Left forelimb (tissue), 1 donor: Measurements from ENCODE around the gene UNC80.

Experiments
- DNase-seq: peaks from one replicate; pipeline ENCODE4 v3.0.0-alpha.2; 2018; ENCODE audit warnings: low spot score

The UNC80 gene

DNA sequence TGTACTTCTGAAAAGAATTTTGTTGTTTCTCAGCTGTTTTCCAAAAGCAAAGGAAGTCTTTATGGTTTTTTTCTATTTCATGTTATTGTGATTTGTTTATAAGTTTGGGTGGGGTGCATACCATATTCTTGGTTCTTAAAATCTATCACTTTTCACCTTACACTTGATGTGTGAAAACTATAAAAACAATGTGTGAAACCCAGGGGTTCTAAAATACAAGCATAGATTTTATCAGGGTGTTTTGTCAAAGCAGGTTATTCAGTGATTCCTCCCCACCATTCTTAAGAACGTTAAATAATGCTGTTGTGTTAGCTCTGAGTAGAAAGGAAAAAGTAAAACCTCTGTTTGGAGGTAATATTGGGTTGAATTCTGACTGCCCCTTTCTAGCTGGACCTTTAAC lies 248.5 kb downstream of the UNC80 start:
- no peak for DNase-seq

DNA sequence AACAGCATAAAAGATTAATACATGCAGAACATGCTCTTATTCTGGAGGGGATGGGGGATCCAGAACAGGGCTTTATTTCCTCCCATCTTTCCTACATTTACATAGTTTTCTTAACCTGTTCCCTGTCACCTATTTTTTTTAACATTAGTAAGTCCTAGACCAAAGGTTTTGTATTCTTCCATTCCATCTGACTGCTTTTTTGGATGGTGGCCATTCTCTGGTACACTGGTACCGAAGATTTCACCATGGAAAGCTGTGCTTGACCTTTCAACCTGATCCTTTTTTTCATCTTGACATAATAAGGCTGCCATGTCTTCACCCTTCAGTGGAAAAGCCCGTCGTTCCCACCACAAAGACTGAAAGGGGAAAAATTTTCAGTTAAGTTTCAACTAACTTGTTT lies 251.2 kb downstream of the UNC80 start:
- DNase-seq = no peak

DNA sequence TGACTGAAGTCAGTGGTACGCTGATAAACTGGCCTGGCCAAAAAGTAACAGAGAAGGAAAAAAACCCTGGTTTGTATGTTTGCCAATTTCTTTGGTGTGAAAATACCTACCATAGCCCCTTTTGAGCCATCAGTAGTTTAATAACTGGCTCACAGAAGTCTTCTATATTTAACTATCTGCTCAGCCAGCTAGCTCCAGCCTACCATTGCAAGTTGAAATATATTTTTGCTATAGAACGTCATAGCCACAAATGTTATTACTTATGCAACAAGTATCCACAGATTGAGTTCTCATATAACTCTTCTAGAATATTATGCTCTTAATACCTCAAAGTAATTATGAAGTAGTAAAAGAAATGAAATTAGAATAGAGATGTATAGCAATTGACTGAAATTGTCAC lies 256.0 kb downstream of the UNC80 start:
- DNase-seq = no peak

DNA sequence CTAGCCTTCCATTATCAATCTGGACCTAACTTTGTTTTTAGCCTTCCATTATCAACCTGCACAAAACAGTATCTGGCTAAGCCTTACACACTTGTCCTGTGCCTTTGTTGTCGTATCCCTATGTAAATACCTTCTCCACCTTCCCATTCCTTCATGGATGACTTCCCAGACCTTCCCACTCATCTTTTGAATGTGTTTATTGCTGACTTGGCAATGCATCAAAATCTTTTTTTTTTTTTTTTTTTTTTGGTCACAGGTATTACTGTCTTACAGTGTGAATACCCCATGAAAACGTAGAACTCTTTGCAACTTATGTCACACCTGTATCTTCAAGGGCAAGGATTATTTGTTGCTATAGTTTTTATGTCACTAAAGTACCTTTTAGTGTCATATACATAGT lies 256.5 kb downstream of the UNC80 start:
- no peak for DNase-seq

DNA sequence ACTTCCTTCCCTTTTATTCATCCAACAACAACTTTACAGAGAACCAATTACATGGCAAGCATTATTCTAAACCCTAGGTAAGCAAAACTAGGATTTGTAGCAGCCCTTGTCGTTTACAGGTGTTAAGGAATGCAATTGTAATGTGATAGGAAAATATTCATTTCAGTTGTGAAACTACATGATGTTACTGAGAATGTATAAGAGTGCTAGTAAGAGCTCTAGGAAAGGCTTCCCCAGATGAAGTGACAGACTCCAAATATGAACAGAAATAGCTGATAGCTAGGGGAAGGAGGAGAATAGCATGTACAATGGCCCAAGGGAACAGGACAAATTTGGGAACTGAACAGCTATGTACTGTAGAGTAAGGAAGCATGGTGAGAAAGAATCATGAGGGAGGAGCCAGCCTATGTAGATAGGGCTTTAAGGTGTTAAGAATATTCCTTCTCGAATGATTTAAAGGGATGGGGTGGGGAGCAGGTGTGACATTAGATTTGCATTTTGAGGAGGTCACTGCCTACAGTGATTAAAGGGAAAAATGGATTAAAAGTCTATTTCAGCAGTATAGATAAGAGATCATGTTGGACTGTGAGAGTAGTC lies 262.6 kb downstream of the UNC80 start:
- DNase-seq = no peak

DNA sequence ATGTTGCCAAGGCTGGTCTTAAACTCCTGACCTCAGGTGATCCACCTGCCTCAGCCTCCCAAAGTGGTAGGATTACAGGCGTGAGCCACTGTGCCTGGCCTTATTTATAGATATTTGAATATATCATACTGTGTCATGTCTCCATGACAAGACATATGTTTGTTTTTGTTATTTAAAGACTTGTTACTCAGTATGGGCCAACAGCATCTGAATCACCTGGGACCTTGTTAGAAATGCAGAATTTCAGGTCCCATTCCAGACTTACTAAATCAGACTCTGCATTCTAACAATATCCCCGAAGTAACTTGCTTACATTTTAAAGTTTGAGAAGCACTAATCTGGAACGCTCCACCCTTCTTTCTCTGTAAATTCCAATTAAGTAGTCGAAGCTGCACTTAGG lies 264.0 kb downstream of the UNC80 start:
- no peak for DNase-seq

DNA sequence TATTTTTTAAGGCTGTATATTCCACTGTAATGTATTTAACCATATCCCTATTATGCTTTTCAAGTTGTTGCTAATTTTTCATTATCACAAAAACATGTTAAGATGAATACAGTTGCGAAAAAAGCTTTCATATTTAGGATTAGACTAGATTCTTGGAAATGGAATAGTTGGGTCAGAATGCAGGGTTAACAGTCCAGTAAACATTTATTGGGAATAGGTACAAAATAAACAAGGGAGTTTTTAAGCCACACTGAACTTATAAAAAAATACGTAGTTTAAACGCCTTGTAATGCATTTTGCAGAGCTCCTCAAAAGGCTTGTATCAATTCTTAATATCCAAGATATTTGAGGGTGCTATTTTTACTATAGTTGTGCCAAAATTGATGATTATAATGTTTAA lies 266.4 kb downstream of the UNC80 start:
- no peak for DNase-seq

DNA sequence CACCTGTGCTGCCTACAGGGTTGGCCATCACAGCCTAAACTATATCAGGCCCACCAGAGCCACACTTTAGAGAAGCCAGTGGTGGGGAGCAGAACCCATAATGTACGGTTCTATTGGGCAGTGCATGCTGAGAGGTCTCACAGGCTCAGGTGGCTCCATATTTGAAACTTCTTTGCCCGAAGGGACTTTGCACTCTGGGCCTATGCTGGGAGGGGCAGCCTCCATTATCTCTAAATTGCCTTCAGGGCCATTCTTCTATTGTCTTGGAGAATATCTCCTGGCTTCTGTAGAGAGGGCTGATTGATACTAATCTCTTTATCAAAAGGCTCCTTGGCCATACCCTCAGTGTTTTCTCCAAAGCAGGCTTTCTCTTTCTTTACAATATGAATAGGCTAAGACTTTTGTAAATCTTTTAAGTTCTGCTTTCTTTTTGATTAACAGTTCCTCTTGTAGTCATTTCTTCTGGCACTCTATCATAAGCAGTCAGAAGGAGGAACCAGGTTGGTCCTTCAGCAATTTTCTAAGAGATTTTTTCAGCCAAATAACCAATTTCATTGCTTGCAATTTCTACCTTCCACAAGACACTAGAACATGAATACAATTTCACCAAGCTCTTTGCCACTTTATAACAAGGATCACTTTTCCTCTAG lies 275.3 kb downstream of the UNC80 start:
- no peak for DNase-seq
